ENCODE results near the gene DOCK6.
"Not testable (repeated sequence)": the region's sequence is repeated elsewhere in the genome, so short reads cannot be mapped to it uniquely, and the experiment has no call there.

Gene DOCK6

GRCh38 chr19:11194656-11195558, 67.4 kb downstream of the DOCK6 start:
- DNase-seq, result no peak

- no peak for DNase-seq
These were observed 68.2 kb downstream of the DOCK6 start for GRCh38 chr19:11194173-11194572.

- DNase-seq, result no peak
These were observed 69.1 kb downstream of the DOCK6 start for GRCh38 chr19:11192957-11193939.

- no peak for DNase-seq
These were observed 70.4 kb downstream of the DOCK6 start for GRCh38 chr19:11191934-11192333.

- DNase-seq, result no peak
These were observed 71.0 kb downstream of the DOCK6 start for GRCh38 chr19:11191273-11191755.

GRCh38 chr19:11190501-11190900, 71.8 kb downstream of the DOCK6 start:
- no peak for DNase-seq

GRCh38 chr19:11187441-11187840, 74.9 kb downstream of the DOCK6 start:
- no peak for DNase-seq

GRCh38 chr19:11182994-11183393, 79.3 kb downstream of the DOCK6 start:
- DNase-seq, result no peak

- no peak for DNase-seq
These were observed 80.8 kb downstream of the DOCK6 start for GRCh38 chr19:11181488-11181887.

GRCh38 chr19:11180975-11181374, 81.3 kb downstream of the DOCK6 start:
- not testable (repeated sequence) for DNase-seq

- no peak for DNase-seq
These were observed 82.0 kb downstream of the DOCK6 start for GRCh38 chr19:11180346-11180745.

- DNase-seq, result no peak
These were observed 82.5 kb downstream of the DOCK6 start for GRCh38 chr19:11179716-11180297.

- DNase-seq, result not testable (repeated sequence)
These were observed 83.2 kb downstream of the DOCK6 start for GRCh38 chr19:11179145-11179465.

- DNase-seq, result no peak
These were observed 84.7 kb downstream of the DOCK6 start for GRCh38 chr19:11177592-11177991.

- no peak for DNase-seq
These were observed 85.7 kb downstream of the DOCK6 start for GRCh38 chr19:11176466-11177193.

GRCh38 chr19:11175920-11176319, 86.4 kb downstream of the DOCK6 start:
- DNase-seq, result no peak

GRCh38 chr19:11174336-11174735, 88.0 kb downstream of the DOCK6 start:
- DNase-seq, result no peak

- DNase-seq, result no peak
These were observed 88.7 kb downstream of the DOCK6 start for GRCh38 chr19:11173516-11174155.

GRCh38 chr19:11172576-11172975, 89.7 kb downstream of the DOCK6 start:
- DNase-seq, result no peak

GRCh38 chr19:11171144-11171543, 91.2 kb downstream of the DOCK6 start:
- DNase-seq, result no peak

- no peak for DNase-seq
These were observed 92.2 kb downstream of the DOCK6 start for GRCh38 chr19:11169896-11170678.

Data from NCI-H187 (cell line).